Mesodermal cell (in vitro differentiated cells): ENCODE data around the gene RTL10.

Source experiments
- H3K27ac ChIP-seq: 2 replicates; pipeline ENCODE4 v1.7.0; 2013; ENCODE audit warnings: mild to moderate bottlenecking, low read depth, low read length, moderate library complexity; ENCODE audit not compliant: severe bottlenecking
- H3K36me3 ChIP-seq: 2 replicates; pipeline ENCODE4 v1.7.1; 2013; ENCODE audit warnings: mild to moderate bottlenecking, low read length, moderate library complexity; ENCODE audit not compliant: control insufficient read depth, insufficient read depth
- H3K4me1 ChIP-seq: one replicate; pipeline ENCODE4 v1.7.1; 2013; ENCODE audit warnings: mild to moderate bottlenecking, low read length; ENCODE audit not compliant: insufficient read depth, control insufficient read depth, poor library complexity, severe bottlenecking
- H3K4me3 ChIP-seq: 2 replicates; pipeline ENCODE4 v1.7.0; 2013; ENCODE audit warnings: low read length, control low read depth, mild to moderate bottlenecking; ENCODE audit not compliant: insufficient read depth, poor library complexity, severe bottlenecking; ENCODE audit errors: extremely low read depth
- H3K9me3 ChIP-seq: 2 replicates; pipeline ENCODE4 v1.7.1; 2013; ENCODE audit warnings: mild to moderate bottlenecking, low read length, moderate library complexity; ENCODE audit not compliant: control insufficient read depth
- WGBS, 2 experiments: methylation state at CpG; one replicate each; pipeline ENCODE4 v1.1.5; 2013; ENCODE audit warnings: missing lambda C conversion rate in 2 of 2; ENCODE audit not compliant: insufficient coverage in 2 of 2; 5-methylcytosine and 5-hydroxymethylcytosine counted together

Gene RTL10

GRCh38 chr22:19819208-19819910, 35.3 kb downstream of the RTL10 start:
- Histone ChIP-seq H3K4me1 (no peaks in the 10 kb centered on the region), H3K27ac (no peak overlapping the region), H3K9me3 (no peaks in the 10 kb centered on the region), H3K36me3 (no peaks in the 10 kb centered on the region), H3K4me3 (no peak overlapping the region)
- WGBS, 2 experiments, result 95 to 96% methylated on average over 12 to 13 of the region's 14 CpGs

GRCh38 chr22:19818324-19819207, 36.1 kb downstream of the RTL10 start:
- WGBS, 2 experiments, result 92 to 93% methylated on average over 14 to 16 of the region's 17 CpGs
- no peak overlapping the region for H3K4me3 ChIP-seq
- H3K4me1 ChIP-seq, result no peaks in the 10 kb centered on the region
- H3K9me3 ChIP-seq, result no peaks in the 10 kb centered on the region
- no peaks in the 10 kb centered on the region for H3K36me3 ChIP-seq
- no peak overlapping the region for H3K27ac ChIP-seq

GRCh38 chr22:19816372-19817119, 38.1 kb downstream of the RTL10 start:
- peaks cover 3% of the 10 kb centered on the region for H3K36me3 ChIP-seq
- no peak overlapping the region for H3K27ac ChIP-seq
- H3K4me1 ChIP-seq, result peaks cover 3% of the 10 kb centered on the region
- H3K9me3 ChIP-seq, result no peaks in the 10 kb centered on the region
- H3K4me3 ChIP-seq, result no peak overlapping the region
- 91 to 93% methylated on average over 8 to 12 of the region's 14 CpGs for WGBS, 2 experiments

- WGBS, 2 experiments, result 92 to 94% methylated on average over 10 to 16 of the region's 16 CpGs
- H3K4me3 ChIP-seq, result no peak overlapping the region
- peaks cover 3% of the 10 kb centered on the region for H3K36me3 ChIP-seq
- no peaks in the 10 kb centered on the region for H3K9me3 ChIP-seq
- H3K4me1 ChIP-seq, result peaks cover 3% of the 10 kb centered on the region
- no peak overlapping the region for H3K27ac ChIP-seq
Measured at GRCh38 chr22:19815823-19816290, 38.8 kb downstream of the RTL10 start.

- peaks cover 3% of the 10 kb centered on the region for H3K4me1 ChIP-seq
- 89 to 93% methylated on average over 18 of the region's 18 CpGs for WGBS, 2 experiments
- no peaks in the 10 kb centered on the region for H3K9me3 ChIP-seq
- H3K27ac ChIP-seq, result no peak overlapping the region
- H3K36me3 ChIP-seq, result peaks cover 3% of the 10 kb centered on the region
- H3K4me3 ChIP-seq, result no peak overlapping the region
Measured at GRCh38 chr22:19815093-19815822, 39.4 kb downstream of the RTL10 start.

GRCh38 chr22:19814428-19814827, 40.2 kb downstream of the RTL10 start:
- no peak overlapping the region for H3K27ac ChIP-seq
- 83 to 89% methylated on average over 1 to 4 of the region's 5 CpGs for WGBS, 2 experiments
- no peak overlapping the region for H3K4me3 ChIP-seq
- H3K4me1 ChIP-seq, result peaks cover 3% of the 10 kb centered on the region
- H3K9me3 ChIP-seq, result no peaks in the 10 kb centered on the region
- H3K36me3 ChIP-seq, result peaks cover 3% of the 10 kb centered on the region

- Histone ChIP-seq H3K4me1 (peaks cover 3% of the 10 kb centered on the region), H3K4me3 (no peak overlapping the region), H3K36me3 (peaks cover 3% of the 10 kb centered on the region), H3K9me3 (no peaks in the 10 kb centered on the region), H3K27ac (no peak overlapping the region)
- 88 to 92% methylated on average over 9 to 11 of the region's 11 CpGs for WGBS, 2 experiments
Measured at GRCh38 chr22:19812910-19813309, 41.8 kb downstream of the RTL10 start.

GRCh38 chr22:19811811-19812771, 42.6 kb downstream of the RTL10 start:
- H3K4me1 ChIP-seq, result peaks cover 3% of the 10 kb centered on the region
- H3K27ac ChIP-seq, result no peak overlapping the region
- H3K9me3 ChIP-seq, result no peaks in the 10 kb centered on the region
- no peak overlapping the region for H3K4me3 ChIP-seq
- peaks cover 3% of the 10 kb centered on the region for H3K36me3 ChIP-seq
- 93 to 95% methylated on average over 29 to 35 of the region's 36 CpGs for WGBS, 2 experiments

GRCh38 chr22:19811211-19811621, 43.5 kb downstream of the RTL10 start:
- 94 to 100% methylated on average over 10 to 12 of the region's 12 CpGs for WGBS, 2 experiments
- Histone ChIP-seq H3K4me3 (no peak overlapping the region), H3K9me3 (no peaks in the 10 kb centered on the region), H3K36me3 (peaks cover 3% of the 10 kb centered on the region), H3K27ac (no peak overlapping the region), H3K4me1 (peaks cover 8% of the 10 kb centered on the region)
